Loucy (cell line): Measurements from ENCODE around the gene DLG1.

Experiments
- EZH2phosphoT487 ChIP-seq: fragments of 200-600 bp; IDR thresholded peaks from 2 replicates; pipeline ENCODE4 v1.6.1; 2018; ENCODE audit warnings: antibody characterized with exemption, mild to moderate bottlenecking, moderate library complexity, borderline replicate concordance
- TF ChIP-seq, protein P1 (sequence below): fragments of 200-600 bp; sonication (generic); conservative IDR thresholded peaks from 2 replicates; pipeline ENCODE4 v1.5.1; 2014; ENCODE audit warnings: mild to moderate bottlenecking, antibody characterized with exemption, low read length

DNA sequence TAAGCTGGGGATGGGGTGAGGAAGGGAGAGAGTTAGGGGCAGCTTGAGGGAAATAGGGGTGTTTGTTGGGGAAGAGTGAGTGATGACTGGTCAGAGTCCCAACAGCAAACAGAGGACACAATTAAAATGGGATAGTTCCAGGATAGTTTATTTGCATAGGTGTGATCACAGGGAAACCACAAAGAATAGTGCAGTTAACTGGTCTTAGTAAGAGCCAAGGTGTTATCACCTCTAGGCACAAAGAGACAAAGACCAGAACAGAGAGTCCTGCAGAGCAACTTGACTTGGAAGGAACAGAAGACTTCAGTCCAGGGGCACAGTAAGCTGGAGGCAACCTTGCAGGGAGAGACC is 42.1 kb upstream of the DLG1 start:
- TF ChIP-seq, protein P1, sequence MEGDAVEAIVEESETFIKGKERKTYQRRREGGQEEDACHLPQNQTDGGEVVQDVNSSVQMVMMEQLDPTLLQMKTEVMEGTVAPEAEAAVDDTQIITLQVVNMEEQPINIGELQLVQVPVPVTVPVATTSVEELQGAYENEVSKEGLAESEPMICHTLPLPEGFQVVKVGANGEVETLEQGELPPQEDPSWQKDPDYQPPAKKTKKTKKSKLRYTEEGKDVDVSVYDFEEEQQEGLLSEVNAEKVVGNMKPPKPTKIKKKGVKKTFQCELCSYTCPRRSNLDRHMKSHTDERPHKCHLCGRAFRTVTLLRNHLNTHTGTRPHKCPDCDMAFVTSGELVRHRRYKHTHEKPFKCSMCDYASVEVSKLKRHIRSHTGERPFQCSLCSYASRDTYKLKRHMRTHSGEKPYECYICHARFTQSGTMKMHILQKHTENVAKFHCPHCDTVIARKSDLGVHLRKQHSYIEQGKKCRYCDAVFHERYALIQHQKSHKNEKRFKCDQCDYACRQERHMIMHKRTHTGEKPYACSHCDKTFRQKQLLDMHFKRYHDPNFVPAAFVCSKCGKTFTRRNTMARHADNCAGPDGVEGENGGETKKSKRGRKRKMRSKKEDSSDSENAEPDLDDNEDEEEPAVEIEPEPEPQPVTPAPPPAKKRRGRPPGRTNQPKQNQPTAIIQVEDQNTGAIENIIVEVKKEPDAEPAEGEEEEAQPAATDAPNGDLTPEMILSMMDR: no peak
- no peak for TF ChIP-seq EZH2phosphoT487
